RPMI7951 (cell line): ENCODE data around the gene SERPINA12. TPM values are rescaled to one million over a fixed set of nuclear protein-coding genes. Genes with fewer than 3 reads are reported as not detected.
A peak's percentile ranks its signal among the peaks of the same experiment; 100 is the strongest.
"Not testable (repeated sequence)": the region's sequence is repeated elsewhere in the genome, so short reads cannot be mapped to it uniquely, and the experiment has no call there.

Source experiments
- DNase-seq: peaks from one replicate; pipeline ENCODE4 v3.0.0-alpha.2; 2012; ENCODE audit warnings: low read depth
- total RNA-seq: library from RNA; depleted of rRNA; stranded (reverse); fragments of >200 nt; shearing (Covaris generic); gene quantifications from 2 replicates; pipeline ENCODE4 v1.2.3, GENCODE V29; 2014

The SERPINA12 gene
- total RNA-seq, 1 experiment from 2014 or later: not detected

DNA sequence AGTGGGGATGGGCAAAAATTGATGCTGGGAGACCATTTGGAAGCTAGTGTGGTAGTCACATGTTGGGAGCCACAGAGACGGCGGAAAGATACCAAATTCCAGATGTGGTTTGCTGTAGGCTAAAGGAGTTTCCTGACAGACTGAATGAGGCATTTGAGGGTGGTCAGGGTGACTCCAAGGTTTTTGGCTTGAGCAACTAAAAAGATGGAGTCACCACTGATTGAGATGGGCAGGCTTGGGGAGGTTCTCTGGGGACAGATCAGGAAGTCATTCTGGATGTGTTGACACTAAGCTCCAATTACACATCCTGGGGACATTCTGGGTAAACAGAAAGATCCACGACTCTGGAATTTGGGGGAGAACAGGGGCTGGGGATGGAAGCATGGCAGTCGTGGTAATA, 17.8 kb downstream of the SERPINA12 start:
- DNase-seq: no peak

DNA sequence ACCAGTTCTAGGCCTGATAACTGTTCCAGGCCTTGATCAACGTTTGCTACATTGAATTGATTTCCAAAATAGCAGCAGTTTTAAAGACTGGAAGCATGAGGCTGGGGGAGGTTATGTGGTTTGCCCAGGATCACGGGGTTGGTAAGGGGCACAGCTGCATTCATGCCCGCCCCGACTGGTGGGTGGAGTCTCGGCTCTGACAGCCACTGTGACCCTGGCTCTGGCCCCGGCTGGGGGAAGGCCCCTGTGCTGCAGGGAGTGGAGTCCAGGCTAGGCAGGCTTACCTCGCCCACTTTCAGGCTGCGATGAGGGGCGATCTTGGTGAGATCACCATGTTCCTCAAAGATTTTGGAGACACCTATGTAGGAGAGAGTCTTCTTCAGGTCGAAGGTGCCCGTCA, 19.9 kb downstream of the SERPINA12 start:
- DNase-seq: no peak

DNA sequence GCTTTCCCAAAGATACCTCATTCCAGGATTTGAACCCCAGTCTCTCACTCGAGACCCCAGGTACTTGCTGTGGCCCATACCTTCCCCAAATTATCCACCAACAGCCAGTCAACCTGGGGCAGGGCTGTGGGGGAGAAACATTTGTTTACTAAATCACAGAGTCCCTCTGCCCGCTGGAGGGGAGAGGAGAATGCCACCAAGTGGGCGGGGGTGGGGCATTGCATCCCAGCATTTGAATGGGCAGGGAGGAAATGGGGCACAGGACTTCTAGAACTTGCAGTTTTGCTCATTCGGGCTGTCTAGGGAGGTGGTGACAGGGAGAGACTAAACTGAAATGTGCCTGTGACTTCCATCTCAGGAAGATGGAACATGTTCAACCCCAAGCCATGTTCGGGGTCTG, 22.4 kb downstream of the SERPINA12 start:
- no peak for DNase-seq

- peak; percentile 55 for DNase-seq
These were observed 23.1 kb downstream of the SERPINA12 start for GRCh38 chr14:94485944-94486841.

GRCh38 chr14:94484481-94484880, 24.8 kb downstream of the SERPINA12 start:
- no peak for DNase-seq

DNA sequence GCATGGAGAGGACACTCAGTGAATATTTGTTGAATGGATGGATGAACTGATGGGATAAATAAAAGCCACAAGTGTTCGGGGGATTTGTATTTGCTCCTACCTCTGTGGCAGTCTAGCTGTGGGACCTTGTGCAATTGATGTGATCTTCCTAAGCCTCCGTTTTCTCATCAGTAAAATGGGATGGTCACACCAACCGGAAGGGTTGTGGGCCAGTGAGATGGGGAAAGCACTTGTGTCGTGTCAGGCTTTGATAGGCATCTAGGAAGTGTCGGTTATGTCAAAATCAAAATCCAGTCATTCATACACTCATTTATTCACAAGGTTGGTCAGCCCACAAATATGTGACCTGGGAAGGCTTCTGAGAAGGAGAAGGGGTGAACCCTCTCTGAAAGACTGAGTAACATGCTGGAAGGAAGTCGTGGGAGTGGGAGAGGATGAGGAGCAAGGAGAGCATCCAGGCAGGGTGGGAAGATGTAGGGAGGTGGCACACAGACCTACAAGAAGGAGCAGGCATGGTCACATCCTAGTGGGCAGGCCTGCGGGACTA, 25.5 kb downstream of the SERPINA12 start:
- DNase-seq: no peak

GRCh38 chr14:94483071-94483451, 26.2 kb downstream of the SERPINA12 start:
- no peak for DNase-seq

DNA sequence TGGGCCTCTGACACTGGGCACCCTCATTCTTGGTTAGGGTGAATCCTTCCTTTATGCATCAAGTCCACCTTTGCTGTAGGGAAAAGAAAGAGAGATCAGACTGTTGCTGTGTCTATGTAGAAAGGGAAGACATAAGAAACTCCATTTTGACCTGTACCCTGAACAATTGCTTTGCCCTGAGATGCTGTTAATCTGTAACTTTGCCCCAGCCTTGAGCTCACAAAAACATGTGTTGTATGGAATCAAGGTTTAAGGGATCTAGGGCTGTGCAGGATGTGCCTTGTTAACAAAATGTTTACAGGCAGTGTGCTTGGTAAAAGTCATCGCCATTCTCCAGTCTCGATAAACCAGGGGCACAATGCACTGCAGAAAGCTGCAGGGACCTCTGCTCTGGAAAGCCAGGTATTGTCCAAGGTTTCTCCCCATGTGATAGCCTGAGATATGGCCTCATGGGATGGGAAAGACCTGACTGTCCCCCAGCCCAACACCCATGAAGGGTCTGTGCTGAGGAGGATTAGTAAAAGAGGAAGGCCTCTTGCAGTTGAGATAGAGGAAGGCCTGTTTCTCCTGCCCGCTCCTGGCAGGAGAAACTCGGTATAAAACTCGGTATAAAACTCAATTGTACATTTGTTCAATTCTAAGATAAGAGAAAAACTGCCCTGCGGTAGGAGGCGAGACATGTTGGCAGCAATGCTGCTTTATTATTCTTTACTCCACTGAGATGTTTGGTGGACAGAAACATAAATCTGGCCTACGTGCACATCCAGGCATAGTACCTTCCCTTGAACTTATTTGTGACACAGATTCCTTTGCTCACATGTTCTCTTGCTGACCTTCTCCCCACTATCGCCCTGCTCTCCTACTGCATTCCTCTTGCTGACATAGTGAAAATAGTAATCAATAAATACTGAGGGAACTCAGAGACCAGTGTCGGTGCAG, 26.9 kb downstream of the SERPINA12 start:
- not testable (repeated sequence) for DNase-seq

- peak; percentile 41 for DNase-seq
These were observed 27.7 kb downstream of the SERPINA12 start for GRCh38 chr14:94481468-94482131.

- no peak for DNase-seq
These were observed 28.5 kb downstream of the SERPINA12 start for GRCh38 chr14:94480809-94481208.

- DNase-seq: no peak
These were observed 30.8 kb downstream of the SERPINA12 start for GRCh38 chr14:94478420-94478819.

DNA sequence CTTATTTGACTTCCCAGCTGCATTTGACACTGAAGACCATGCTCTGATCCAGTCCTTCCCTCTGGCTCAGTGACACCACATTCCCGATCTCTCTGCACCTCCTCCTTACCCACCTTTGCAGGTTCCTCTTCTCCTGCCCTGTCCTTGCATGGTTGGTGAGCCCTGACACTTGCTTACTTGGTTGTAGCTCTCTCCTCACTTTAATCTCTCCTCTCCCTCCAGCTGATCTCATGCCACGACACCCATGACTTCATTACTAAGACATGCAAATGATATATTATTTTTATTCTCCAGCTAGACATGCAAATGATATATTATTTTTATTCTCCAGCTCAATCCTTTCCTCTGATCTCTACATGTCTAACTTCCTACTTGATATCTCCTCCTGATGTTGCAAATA, 33.2 kb downstream of the SERPINA12 start, which contains the start of gene SERPINA9:
TSS of gene SERPINA9 (minus strand) at position 175 of the 400 bp plus-strand sequence. CDS start 6,357 bp downstream, outside the sequence.
- DNase-seq: no peak

GRCh38 chr14:94474581-94475031, 34.7 kb downstream of the SERPINA12 start:
- no peak for DNase-seq

DNA sequence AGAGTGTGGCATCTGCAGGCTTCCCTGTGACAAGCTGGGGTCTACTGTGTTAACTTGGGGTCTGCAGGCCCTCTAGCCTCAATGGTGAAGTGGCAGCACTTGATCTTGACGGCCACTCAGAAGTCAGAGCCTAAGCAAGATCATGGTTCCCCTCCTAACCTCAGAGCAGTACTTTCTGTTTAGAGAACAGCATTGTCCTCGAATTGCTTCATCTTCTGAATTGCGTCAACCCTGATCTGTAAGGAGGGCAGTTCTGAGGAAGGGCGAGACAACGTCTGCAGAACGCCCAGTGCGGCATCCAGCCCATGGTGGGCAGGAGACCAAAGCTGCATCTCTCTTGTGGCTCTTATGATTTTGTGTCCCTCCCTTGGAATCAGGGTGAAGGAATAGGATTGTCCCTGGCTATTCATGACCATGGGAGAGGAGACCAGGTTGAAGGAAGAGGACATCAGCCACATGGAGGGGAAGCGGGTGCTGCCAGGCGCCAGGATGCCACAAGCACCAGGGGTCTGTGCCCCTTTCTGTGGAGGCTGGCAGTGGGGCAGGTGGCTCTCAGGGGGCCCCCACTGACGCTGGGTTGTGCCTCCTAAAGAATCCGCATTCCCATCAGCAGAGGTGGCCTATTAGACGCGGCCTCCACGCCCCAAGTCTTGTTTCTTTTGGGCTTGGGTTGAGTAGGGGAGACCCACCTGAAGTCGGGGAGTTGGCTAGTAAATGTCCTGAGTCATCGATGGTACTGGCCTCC, 35.4 kb downstream of the SERPINA12 start:
- no peak for DNase-seq

- DNase-seq: no peak
These were observed 36.4 kb downstream of the SERPINA12 start for GRCh38 chr14:94472842-94473241.

GRCh38 chr14:94471045-94471444, 38.2 kb downstream of the SERPINA12 start:
- DNase-seq: no peak

- DNase-seq: no peak
These were observed 39.0 kb downstream of the SERPINA12 start for GRCh38 chr14:94470311-94470710.

DNA sequence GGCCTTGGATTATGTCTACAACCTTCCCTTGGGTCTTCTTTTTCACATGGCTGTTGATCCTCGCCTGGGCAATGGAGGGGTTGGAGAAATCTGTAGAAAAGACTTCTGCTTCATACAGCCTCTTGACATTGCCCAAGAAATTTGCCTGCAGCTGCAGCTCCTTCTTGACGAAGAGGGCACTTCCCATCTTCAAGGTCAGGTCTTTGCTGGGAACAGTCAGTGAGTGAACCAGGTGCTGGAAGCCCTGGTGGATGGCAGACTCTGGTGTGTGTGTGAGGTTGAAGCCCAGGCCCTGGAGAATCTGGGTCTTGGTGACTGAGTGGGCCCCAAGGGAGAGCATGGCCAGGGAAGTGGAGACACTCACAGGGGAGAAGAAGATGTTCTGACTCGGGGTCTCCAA, 40.0 kb downstream of the SERPINA12 start:
- no peak for DNase-seq

- DNase-seq: no peak
These were observed 41.3 kb downstream of the SERPINA12 start for GRCh38 chr14:94467728-94468520.
